Effector memory CD4-positive, alpha-beta T cell (primary cell): ENCODE measurements around the gene PAPPA2.
"Not testable (repeated sequence)": the region's sequence is repeated elsewhere in the genome, so short reads cannot be mapped to it uniquely, and the experiment has no call there.

Source experiments
- DNase-seq, 3 donors: peaks; one replicate each; pipeline ENCODE4 v3.0.0-alpha.2; 2020
- H3K27ac ChIP-seq: 2 replicates; pipeline ENCODE4 v1.7.0; 2013; ENCODE audit warnings: mild to moderate bottlenecking, low read length, moderate library complexity; ENCODE audit not compliant: insufficient read depth, poor library complexity, severe bottlenecking
- H3K27me3 ChIP-seq: replicated peaks from 2 replicates; pipeline ENCODE4 v1.7.0; 2013; ENCODE audit warnings: mild to moderate bottlenecking, low read length; ENCODE audit not compliant: insufficient read depth, control insufficient read depth, poor library complexity, severe bottlenecking
- H3K36me3 ChIP-seq: 2 replicates; pipeline ENCODE4 v1.7.0; 2013; ENCODE audit warnings: mild to moderate bottlenecking, low read length, moderate library complexity; ENCODE audit not compliant: control insufficient read depth, insufficient read depth
- H3K4me1 ChIP-seq: 2 replicates; pipeline ENCODE4 v1.7.0; 2013; ENCODE audit warnings: low read length, mild to moderate bottlenecking; ENCODE audit not compliant: control insufficient read depth, insufficient read depth, poor library complexity, severe bottlenecking
- H3K4me3 ChIP-seq: 2 replicates; pipeline ENCODE4 v1.7.0; 2013; ENCODE audit warnings: low read length, low read depth, mild to moderate bottlenecking; ENCODE audit not compliant: insufficient read depth, poor library complexity, severe bottlenecking
- H3K9me3 ChIP-seq: 2 replicates; pipeline ENCODE4 v1.7.0; 2013; ENCODE audit warnings: mild to moderate bottlenecking, low read length, moderate library complexity; ENCODE audit not compliant: control insufficient read depth
- total RNA-seq, 3 donors: gene quantifications; one replicate each; lab custom pipeline; 2026; lab: John Stamatoyannopoulos, UW

PAPPA2 gene, protein sequence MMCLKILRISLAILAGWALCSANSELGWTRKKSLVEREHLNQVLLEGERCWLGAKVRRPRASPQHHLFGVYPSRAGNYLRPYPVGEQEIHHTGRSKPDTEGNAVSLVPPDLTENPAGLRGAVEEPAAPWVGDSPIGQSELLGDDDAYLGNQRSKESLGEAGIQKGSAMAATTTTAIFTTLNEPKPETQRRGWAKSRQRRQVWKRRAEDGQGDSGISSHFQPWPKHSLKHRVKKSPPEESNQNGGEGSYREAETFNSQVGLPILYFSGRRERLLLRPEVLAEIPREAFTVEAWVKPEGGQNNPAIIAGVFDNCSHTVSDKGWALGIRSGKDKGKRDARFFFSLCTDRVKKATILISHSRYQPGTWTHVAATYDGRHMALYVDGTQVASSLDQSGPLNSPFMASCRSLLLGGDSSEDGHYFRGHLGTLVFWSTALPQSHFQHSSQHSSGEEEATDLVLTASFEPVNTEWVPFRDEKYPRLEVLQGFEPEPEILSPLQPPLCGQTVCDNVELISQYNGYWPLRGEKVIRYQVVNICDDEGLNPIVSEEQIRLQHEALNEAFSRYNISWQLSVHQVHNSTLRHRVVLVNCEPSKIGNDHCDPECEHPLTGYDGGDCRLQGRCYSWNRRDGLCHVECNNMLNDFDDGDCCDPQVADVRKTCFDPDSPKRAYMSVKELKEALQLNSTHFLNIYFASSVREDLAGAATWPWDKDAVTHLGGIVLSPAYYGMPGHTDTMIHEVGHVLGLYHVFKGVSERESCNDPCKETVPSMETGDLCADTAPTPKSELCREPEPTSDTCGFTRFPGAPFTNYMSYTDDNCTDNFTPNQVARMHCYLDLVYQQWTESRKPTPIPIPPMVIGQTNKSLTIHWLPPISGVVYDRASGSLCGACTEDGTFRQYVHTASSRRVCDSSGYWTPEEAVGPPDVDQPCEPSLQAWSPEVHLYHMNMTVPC (N-terminal part only)
- 0 to 0.19 (median 0) reads per million in 3 donors for total RNA-seq

DNA sequence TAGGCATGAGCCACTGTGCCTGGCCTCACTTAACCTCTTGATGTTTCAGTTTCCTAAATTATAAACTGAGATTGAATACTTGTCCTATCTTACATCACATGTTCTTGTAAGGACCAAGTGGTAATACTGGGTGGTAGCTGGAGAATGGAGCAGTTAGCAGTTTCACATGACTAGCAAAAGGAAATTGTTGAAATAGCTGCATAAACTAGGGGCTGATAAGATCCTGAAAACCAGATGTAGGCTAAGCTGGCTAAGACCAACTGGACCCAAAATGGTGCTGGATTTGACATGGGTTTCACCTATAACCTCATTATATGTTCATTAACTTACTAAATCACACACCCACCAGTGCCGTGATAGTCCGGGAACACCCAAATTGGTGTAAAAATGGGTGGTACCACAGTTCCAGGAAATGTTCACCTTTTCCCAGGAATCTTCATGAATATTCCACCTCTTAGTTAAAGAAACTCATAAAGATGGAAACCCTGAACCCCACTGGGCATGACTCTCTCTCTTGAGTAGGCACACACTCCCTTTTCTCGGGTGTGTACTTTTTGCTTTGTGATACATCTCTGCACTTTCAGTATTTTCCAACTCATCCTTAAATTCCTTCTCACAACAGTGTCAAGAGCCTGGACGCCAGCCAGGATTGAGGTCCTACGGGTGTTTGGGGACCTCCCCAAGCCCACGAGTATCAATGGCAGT, at the start of gene PAPPA2:
Gene PAPPA2, plus strand, starts transcription at position 502 of the 705 bp plus-strand sequence. CDS start 93,148 bp downstream, outside the sequence.
- H3K9me3 ChIP-seq, result no peaks in the 10 kb centered on the region
- no peaks in the 10 kb centered on the region for H3K27me3 ChIP-seq
- no peaks in the 10 kb centered on the region for H3K4me1 ChIP-seq
- H3K4me3 ChIP-seq, result no peak within 1 kb of the TSS
- no peak for DNase-seq
- no peaks in the 10 kb centered on the region for H3K36me3 ChIP-seq
- H3K27ac ChIP-seq, result no peak within 1 kb of the TSS

DNA sequence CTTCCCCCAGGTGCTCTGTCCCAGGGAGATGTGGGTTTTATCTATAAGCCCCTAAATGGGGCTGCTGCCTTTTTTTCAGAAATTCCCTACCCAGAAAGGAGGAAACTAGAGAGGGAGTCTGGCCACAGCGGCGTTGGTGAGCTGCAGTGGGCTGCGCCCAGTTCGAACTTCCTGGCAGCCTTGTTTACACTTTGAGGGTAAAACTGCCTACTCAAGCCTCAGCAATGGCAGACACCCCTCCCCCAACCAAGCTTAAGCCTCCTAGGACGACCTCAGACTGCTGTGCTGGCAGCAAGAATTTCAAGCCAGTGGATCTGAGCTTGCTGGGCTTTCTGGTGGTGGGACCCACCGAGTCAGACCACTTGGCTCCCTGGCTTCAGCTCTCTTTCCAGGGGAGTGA, 46.2 kb upstream of the PAPPA2 start:
- Histone ChIP-seq H3K36me3 (no peaks in the 10 kb centered on the region), H3K27me3 (no peaks in the 10 kb centered on the region), H3K9me3 (no peaks in the 10 kb centered on the region), H3K4me3 (no peak overlapping the region), H3K27ac (no peak overlapping the region), H3K4me1 (no peaks in the 10 kb centered on the region)
- DNase-seq, result no peak

DNA sequence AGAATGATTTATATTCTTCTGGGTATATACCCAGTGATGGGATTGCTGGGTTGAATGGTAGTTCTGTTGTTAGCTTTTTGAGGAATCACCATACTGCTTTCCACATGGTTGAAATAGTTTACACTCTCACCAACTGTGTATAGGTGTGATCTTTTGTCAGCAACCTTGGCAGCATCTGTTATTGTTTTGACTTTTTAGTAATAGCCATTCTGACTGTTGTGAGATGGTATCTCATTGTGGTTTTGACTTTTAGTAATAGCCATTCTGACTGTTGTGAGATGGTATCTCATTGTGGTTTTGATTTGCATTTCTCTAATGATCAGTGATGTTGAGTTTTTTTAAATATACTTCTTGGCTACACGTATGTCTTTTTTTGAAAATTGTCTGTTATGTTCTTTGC, 43.4 kb upstream of the PAPPA2 start:
- not testable (repeated sequence) for DNase-seq, H3K27me3 ChIP-seq, H3K4me3 ChIP-seq, H3K36me3 ChIP-seq, H3K9me3 ChIP-seq, H3K27ac ChIP-seq, H3K4me1 ChIP-seq

DNA sequence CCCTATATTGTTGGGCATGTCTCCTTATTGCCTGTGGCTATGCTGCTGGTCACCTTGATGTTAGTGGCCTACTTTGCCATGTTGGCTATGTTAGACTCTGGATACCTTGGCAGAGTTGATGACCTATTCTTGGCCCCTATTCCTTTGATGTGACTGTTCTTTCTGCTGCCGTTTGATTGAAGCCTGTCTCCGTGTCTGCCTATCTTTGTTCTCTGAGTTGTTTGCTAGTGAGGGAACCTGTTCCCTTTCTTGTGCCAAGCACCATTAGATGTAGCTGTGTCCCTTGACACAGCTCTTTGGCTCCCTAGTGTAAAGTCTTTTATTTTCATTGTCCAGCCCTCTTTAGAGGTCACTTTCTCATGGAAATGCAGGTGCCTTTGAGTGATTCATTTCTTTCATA, 28.7 kb upstream of the PAPPA2 start:
- H3K27ac ChIP-seq, result no peak overlapping the region
- H3K27me3 ChIP-seq, result no peaks in the 10 kb centered on the region
- H3K36me3 ChIP-seq, result no peaks in the 10 kb centered on the region
- no peak for DNase-seq
- H3K4me1 ChIP-seq, result no peaks in the 10 kb centered on the region
- H3K4me3 ChIP-seq, result no peak overlapping the region
- no peaks in the 10 kb centered on the region for H3K9me3 ChIP-seq

DNA sequence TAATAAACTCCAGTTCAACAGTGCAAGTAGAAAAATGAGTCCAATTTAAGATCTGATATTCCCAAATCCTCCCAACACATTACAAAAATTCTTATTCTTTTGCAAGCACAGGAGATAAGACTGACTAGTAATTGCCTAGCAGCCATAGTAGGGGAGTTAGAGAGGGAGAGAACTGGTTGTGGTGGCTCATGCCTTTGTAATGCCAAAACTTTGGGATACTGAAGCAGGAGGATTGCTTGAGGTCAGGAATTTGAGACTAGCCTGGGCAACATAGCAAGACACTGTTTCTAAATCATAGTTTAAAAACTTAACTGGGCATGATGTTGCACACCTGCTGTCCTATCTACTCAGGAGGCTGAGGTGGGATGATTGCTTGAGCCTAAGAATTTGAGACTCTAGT, 26.7 kb upstream of the PAPPA2 start:
- Histone ChIP-seq H3K36me3 (no peaks in the 10 kb centered on the region), H3K4me3 (no peak overlapping the region), H3K27me3 (no peaks in the 10 kb centered on the region), H3K4me1 (no peaks in the 10 kb centered on the region), H3K9me3 (no peaks in the 10 kb centered on the region), H3K27ac (no peak overlapping the region)
- DNase-seq, result no peak

DNA sequence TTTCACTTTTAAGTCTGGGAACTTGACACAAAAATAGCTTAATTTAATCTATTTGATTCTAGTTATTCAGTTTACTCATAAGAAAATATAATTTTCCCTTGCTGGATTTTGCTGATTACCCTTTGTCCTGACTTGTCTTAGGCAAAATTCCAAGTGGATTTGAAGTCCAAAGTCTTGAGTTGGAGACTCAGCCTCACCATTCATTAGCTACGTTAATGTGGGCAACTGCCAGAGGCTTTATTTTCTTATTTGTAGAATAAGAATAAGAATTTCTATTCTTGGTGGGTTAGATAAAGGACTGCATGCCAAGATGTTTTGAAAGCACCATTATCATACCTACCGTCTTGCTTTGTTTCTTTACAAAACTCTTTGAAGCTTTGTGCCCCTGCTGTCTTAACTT, 22.8 kb upstream of the PAPPA2 start:
- no peaks in the 10 kb centered on the region for H3K36me3 ChIP-seq
- no peak for DNase-seq
- H3K27ac ChIP-seq, result no peak overlapping the region
- H3K27me3 ChIP-seq, result no peaks in the 10 kb centered on the region
- H3K9me3 ChIP-seq, result no peaks in the 10 kb centered on the region
- no peak overlapping the region for H3K4me3 ChIP-seq
- no peaks in the 10 kb centered on the region for H3K4me1 ChIP-seq

DNA sequence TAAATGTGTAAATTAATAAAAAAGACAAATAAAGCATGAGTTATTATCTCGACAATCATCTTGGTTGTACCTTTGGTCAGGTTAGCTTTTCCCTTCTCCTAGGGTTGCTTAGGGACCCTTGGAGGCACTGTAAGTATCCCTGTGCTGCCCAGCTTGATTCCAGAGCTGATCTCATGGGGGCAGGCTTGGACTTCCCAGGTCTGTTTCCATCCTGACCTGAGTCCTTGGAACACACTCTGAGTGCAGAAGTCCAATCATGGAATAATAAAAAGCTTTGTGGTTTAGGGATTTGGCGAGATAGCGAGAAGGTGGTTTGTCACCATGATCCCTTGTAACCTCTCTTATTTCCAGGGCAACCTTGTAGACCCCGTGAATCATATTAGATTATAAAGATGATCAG, 18.7 kb upstream of the PAPPA2 start:
- no peak overlapping the region for H3K4me3 ChIP-seq
- no peaks in the 10 kb centered on the region for H3K27me3 ChIP-seq
- DNase-seq, result no peak
- H3K27ac ChIP-seq, result no peak overlapping the region
- no peaks in the 10 kb centered on the region for H3K4me1 ChIP-seq
- H3K36me3 ChIP-seq, result no peaks in the 10 kb centered on the region
- no peaks in the 10 kb centered on the region for H3K9me3 ChIP-seq

DNA sequence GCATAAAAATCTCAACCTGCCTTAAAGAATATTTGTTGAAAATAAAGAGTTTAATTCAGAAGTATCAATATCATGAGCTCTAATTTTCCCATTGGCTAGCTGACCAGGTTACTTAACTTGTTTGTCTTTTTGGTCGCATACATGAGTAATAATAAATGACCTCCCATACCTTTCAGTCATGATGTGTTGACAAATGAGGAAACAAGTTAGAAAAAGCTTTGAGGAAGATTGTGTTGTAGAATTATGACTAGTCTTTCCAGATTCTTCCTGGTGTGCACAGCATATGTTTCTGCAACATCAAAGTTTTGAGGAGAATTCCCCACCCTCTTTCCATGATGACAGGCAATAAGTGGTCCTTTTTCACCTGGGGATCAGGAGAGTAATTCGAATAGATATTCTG, 17.6 kb upstream of the PAPPA2 start:
- Histone ChIP-seq H3K9me3 (no peaks in the 10 kb centered on the region), H3K4me1 (no peaks in the 10 kb centered on the region), H3K27ac (no peak overlapping the region), H3K4me3 (no peak overlapping the region), H3K36me3 (no peaks in the 10 kb centered on the region), H3K27me3 (no peaks in the 10 kb centered on the region)
- no peak for DNase-seq

DNA sequence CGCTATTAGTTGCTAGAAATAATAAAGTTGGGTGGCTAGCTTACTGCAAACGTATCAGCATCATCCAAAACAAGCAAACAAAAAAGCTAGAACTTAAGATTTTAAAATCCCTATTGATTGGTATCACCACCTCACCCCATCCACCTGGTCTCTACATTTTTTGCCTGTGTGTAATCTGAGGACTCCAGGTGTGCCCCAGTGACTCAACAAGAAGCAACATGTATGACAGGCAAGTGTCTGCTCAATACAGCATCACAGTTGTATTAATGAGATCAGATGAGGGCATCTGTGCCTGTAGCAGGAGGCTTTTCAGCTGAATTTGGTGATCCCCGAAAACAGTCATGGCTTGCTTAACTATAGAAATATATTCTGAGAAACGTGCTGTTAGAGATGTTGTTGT, 14.6 kb upstream of the PAPPA2 start:
- Histone ChIP-seq H3K27me3 (no peaks in the 10 kb centered on the region), H3K9me3 (no peaks in the 10 kb centered on the region), H3K36me3 (no peaks in the 10 kb centered on the region), H3K27ac (no peak overlapping the region), H3K4me1 (no peaks in the 10 kb centered on the region), H3K4me3 (no peak overlapping the region)
- DNase-seq, result no peak
